T-helper 2 cell (primary cell): ENCODE results near the gene SECISBP2L.
"Not testable (repeated sequence)": the region's sequence is repeated elsewhere in the genome, so short reads cannot be mapped to it uniquely, and the experiment has no call there.

Experiments
- DNase-seq, 5 experiments: peaks; one replicate each; pipeline versions ENCODE4 v3.0.0 to v3.0.0-alpha.2; 2012 to 2022
- total RNA-seq, 2 donors: gene quantifications; one replicate each; lab custom pipeline; 2026; lab: John Stamatoyannopoulos, UW

SECISBP2L gene
- 70.2 to 82.9 reads per million in 2 donors for total RNA-seq

GRCh38 chr15:49046220-49047102 lies at the start of gene SECISBP2L:
TSS of gene SECISBP2L (minus strand) at chr15:49046446. CDS start at chr15:49046299, 147 bp downstream.
- DNase-seq: peak; percentile 69 to 95 (median 87)

GRCh38 chr15:49094923-49095322 lies 48.7 kb upstream of the SECISBP2L start:
- no peak for DNase-seq

GRCh38 chr15:49093252-49094105 lies 47.2 kb upstream of the SECISBP2L start:
- no peak for DNase-seq

GRCh38 chr15:49088996-49089395 lies 42.8 kb upstream of the SECISBP2L start:
- DNase-seq: no peak

GRCh38 chr15:49085696-49086459 lies 39.6 kb upstream of the SECISBP2L start:
- DNase-seq: no peak

- no peak for DNase-seq
These were observed 38.0 kb upstream of the SECISBP2L start for GRCh38 chr15:49084285-49084570.

- DNase-seq: no peak
These were observed 37.4 kb upstream of the SECISBP2L start for GRCh38 chr15:49083401-49084284.

GRCh38 chr15:49082960-49083359 lies 36.7 kb upstream of the SECISBP2L start:
- no peak for DNase-seq

- no peak for DNase-seq
These were observed 33.2 kb upstream of the SECISBP2L start for GRCh38 chr15:49079340-49080039.

- DNase-seq: no peak
These were observed 29.6 kb upstream of the SECISBP2L start for GRCh38 chr15:49075881-49076280.

GRCh38 chr15:49074589-49075287 lies 28.5 kb upstream of the SECISBP2L start:
- DNase-seq: not testable (repeated sequence)

- DNase-seq: peak in 1 of 5 experiments; percentile 45
These were observed 20.1 kb upstream of the SECISBP2L start for GRCh38 chr15:49066372-49066771.

GRCh38 chr15:49064884-49065283 lies 18.6 kb upstream of the SECISBP2L start:
- DNase-seq: no peak

- DNase-seq: peak in 1 of 5 experiments; percentile 76
These were observed 18.0 kb upstream of the SECISBP2L start for GRCh38 chr15:49064281-49064653.

- peak in 1 of 5 experiments; percentile 34 for DNase-seq
These were observed 17.4 kb upstream of the SECISBP2L start for GRCh38 chr15:49063402-49064280.

- DNase-seq: no peak
These were observed 16.7 kb upstream of the SECISBP2L start for GRCh38 chr15:49062900-49063299.

GRCh38 chr15:49060710-49061495 lies 14.7 kb upstream of the SECISBP2L start:
- no peak for DNase-seq

GRCh38 chr15:49059491-49059890 lies 13.2 kb upstream of the SECISBP2L start:
- DNase-seq: no peak

- DNase-seq: no peak
These were observed 12.3 kb upstream of the SECISBP2L start for GRCh38 chr15:49058559-49058958.
